Muscle layer of duodenum (tissue), 2 donors: ENCODE data around the gene RASIP1.

Experiments used
- H3K27ac ChIP-seq: one replicate; pipeline ENCODE4 v1.7.0; 2013; ENCODE audit warnings: mild to moderate bottlenecking, low read length
- H3K27me3 ChIP-seq: one replicate; pipeline ENCODE4 v1.7.0; 2013; ENCODE audit warnings: low read depth, mild to moderate bottlenecking, control low read depth, low read length
- H3K36me3 ChIP-seq, 2 donors: one replicate each; pipeline ENCODE4 v1.7.0; 2013; ENCODE audit warnings: low read length in 2 of 2, control low read depth in 1 of 2, mild to moderate bottlenecking in 1 of 2; ENCODE audit not compliant: insufficient read depth in 2 of 2, control insufficient read depth in 1 of 2
- H3K4me1 ChIP-seq, 2 donors: one replicate each; pipeline ENCODE4 v1.7.0; 2013; ENCODE audit warnings: low read length in 2 of 2, mild to moderate bottlenecking in 2 of 2, control low read depth in 1 of 2, moderate library complexity in 1 of 2; ENCODE audit not compliant: insufficient read depth in 2 of 2, control insufficient read depth in 1 of 2
- H3K4me3 ChIP-seq, 2 donors: one replicate each; pipeline ENCODE4 v1.7.0; 2013; ENCODE audit warnings: low read length in 2 of 2, low read depth in 1 of 2, mild to moderate bottlenecking in 1 of 2
- H3K9me3 ChIP-seq, 2 donors: one replicate each; pipeline ENCODE4 v1.7.0; 2013; ENCODE audit warnings: low read length in 2 of 2, control low read depth in 1 of 2, mild to moderate bottlenecking in 1 of 2; ENCODE audit not compliant: control insufficient read depth in 1 of 2
- donor health status: healthy.

The RASIP1 gene

DNA sequence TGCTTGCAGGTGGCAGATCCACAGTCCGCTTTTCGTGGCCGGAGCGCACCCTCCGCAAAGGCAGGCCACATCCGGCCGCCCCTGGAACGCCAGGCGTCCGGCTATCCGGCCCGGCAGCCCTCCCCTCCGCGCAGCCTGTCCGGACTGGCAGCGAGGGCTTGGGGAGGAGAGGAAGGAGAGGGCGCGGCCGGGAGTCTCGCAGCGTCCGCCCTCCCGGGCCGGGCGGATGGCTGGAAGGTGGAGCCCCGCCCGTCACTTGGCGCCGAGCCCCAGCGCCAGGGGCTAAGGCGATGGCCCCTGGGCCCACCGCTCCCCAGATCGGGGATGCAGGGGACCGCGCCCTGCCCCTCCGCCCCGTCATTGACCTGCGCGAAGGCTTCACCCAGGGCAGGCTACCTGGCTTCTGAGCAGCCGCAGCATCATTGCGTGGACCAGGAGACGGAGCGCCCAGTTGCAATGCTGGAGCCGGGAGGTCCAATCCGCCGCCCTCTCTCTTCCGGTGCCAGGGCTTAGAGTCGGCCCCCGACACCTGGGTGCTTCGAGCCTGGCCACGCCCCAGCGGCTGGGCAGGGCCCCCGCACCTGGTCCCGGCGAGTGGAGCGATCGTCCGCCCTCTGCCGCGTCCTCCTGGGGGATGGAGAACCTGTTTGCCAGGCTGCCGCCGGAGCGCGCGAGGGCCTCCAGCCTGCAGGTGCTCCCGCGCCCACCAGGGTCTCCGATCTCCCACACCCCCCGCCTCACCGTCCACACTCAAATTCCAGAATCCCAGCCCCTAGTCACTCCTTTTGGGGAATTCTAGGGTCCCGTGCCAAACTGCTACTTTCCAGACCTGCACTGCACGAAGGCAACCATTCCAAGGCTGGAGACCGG, 12.3 kb upstream of the RASIP1 start, which contains the start of gene FUT1:
TSS of gene FUT1 (minus strand) at position 146 of the 870 bp plus-strand sequence. CDS start 1,360 bp downstream, outside the sequence.
- no peak within 1 kb of the TSS for H3K27ac ChIP-seq

GRCh38 chr19:48751845-48752495, 11.6 kb upstream of the RASIP1 start:
- Histone ChIP-seq H3K27ac (no peak overlapping the region), H3K4me3 (peak overlapping the region; percentile 52), H3K27me3 (no peaks in the 10 kb centered on the region), H3K36me3 (no peaks in the 10 kb centered on the region), H3K4me1 (peaks cover 0 to 15% of the 10 kb centered on the region in 2 donors), H3K9me3 (no peaks in the 10 kb centered on the region)

More for the DNA sequence above, 12.3 kb upstream of the RASIP1 start, which contains the start of gene FUT1:
- no peaks in the 10 kb centered on the region for H3K9me3 ChIP-seq
- H3K4me3 ChIP-seq: peak within 1 kb of the TSS; percentile 52
- H3K36me3 ChIP-seq: no peaks in the 10 kb centered on the region
- H3K27me3 ChIP-seq: no peaks in the 10 kb centered on the region
- H3K4me1 ChIP-seq: peaks cover 0 to 11% of the 10 kb centered on the region in 2 donors

GRCh38 chr19:48750771-48751504, 10.5 kb upstream of the RASIP1 start:
- no peaks in the 10 kb centered on the region for H3K36me3 ChIP-seq
- H3K9me3 ChIP-seq: no peaks in the 10 kb centered on the region
- no peak overlapping the region for H3K27ac ChIP-seq
- peaks cover 0 to 17% of the 10 kb centered on the region in 2 donors for H3K4me1 ChIP-seq
- no peak overlapping the region for H3K4me3 ChIP-seq
- no peaks in the 10 kb centered on the region for H3K27me3 ChIP-seq

DNA sequence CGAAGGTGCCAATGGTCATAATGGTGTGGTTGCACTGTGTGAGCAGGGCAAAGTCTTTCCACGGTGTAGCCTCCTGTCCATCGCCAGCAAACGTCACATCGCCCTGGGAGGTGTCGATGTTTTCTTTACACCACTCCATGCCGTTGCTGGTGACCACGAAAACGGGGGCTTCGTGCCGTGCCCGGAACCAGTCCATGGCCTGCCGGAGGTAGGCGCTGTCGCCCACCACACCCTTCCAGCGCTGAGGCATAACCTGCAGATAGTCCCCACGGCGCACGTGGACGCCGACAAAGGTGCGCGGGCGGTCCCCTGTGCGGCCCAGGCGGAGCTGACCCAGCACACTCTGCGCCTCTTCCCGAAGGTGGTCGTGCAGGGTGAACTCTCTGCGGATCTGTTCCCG, 9.9 kb upstream of the RASIP1 start:
- no peaks in the 10 kb centered on the region for H3K9me3 ChIP-seq

DNA sequence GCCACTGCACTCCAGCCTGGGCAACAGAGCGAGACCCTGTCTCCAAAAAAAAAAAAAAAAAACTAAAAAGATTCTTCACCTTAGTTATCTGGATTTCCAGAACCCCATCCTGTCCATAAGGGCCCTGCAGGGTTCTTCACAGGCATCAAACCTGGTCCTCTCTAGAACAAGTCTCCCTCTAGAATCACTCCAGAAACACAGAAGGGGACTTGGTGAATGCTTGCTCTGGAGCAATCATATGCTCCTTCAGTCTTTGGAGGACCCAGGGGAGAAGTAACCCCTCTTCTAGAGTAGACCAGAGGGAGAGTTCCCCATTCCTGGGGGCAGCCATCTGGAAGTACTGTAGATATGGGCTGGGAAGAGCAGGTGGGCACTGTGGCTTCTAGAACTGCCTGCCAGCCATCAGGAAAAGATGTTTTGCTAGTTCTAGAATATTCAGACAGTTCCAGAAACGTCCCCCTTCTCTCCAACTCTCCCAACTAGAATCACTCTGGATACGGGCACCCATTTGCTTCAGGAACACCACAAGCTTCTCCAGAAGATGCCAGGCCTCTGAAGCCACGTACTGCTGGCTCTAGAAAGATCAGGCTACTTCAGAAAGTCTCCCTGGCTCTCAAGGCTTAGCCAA, 9.3 kb upstream of the RASIP1 start:
- Histone ChIP-seq H3K27me3 (no peaks in the 10 kb centered on the region), H3K4me3 (no peak overlapping the region), H3K27ac (no peak overlapping the region), H3K36me3 (no peaks in the 10 kb centered on the region), H3K9me3 (no peaks in the 10 kb centered on the region), H3K4me1 (peaks cover 0 to 17% of the 10 kb centered on the region in 2 donors)

More for the DNA sequence above, 9.9 kb upstream of the RASIP1 start:
- Histone ChIP-seq H3K27ac (no peak overlapping the region), H3K36me3 (no peaks in the 10 kb centered on the region), H3K4me1 (peaks cover 0 to 17% of the 10 kb centered on the region in 2 donors), H3K27me3 (no peaks in the 10 kb centered on the region), H3K4me3 (no peak overlapping the region)

GRCh38 chr19:48746738-48747575, 6.5 kb upstream of the RASIP1 start, which contains the start of gene IZUMO1:
TSS of gene IZUMO1 (minus strand) at chr19:48746909. CDS start at chr19:48745859, 1,050 bp downstream.
- H3K27me3 ChIP-seq: no peaks in the 10 kb centered on the region
- H3K4me1 ChIP-seq: peaks cover 0 to 7% of the 10 kb centered on the region in 2 donors
- H3K9me3 ChIP-seq: no peaks in the 10 kb centered on the region
- H3K27ac ChIP-seq: no peak within 1 kb of the TSS
- peak within 1 kb of the TSS; percentile 16 to 44 for H3K4me3 ChIP-seq
- H3K36me3 ChIP-seq: no peaks in the 10 kb centered on the region

GRCh38 chr19:48746110-48746509, 5.7 kb upstream of the RASIP1 start:
- no peak overlapping the region for H3K27ac ChIP-seq
- no peaks in the 10 kb centered on the region for H3K27me3 ChIP-seq
- no peaks in the 10 kb centered on the region for H3K9me3 ChIP-seq
- H3K36me3 ChIP-seq: no peaks in the 10 kb centered on the region
- H3K4me3 ChIP-seq: no peak overlapping the region
- peaks cover 0 to 7% of the 10 kb centered on the region in 2 donors for H3K4me1 ChIP-seq

DNA sequence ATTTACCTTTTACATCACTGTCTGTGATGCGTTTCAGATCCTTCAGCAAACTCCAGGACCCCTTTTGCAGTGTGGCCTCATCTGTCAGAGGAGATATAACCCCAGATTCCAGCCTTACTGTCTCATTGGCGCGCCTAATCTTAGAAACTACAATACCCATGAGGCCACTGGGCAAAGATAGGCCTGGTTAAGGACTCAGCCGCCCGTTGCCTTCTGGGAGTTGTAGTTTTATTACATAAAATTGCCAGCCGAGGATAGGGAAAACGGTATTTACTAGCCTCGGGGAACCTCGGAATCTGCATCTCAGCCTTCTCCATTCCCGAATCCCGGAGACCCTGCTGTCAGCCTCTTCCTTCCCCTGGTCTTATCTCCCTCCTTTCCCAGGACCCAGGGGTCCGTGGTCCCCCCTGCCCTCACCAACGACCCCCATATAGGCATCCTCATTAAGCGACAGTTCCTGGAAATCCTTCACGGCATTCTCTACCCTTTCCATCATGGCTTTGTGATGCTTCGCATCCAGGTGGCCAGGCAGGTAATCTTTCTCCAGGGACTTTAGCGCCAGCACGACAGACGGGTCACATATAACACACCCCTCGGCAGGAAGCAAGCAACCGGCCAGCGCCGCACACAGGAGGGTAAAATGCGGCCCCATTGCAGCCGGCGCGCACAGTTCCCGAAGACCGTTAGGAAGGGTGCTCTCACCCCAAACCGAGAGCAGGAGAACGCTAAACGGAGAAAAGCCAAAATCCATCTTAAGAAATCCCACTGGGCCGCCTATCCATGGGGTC, 5.0 kb upstream of the RASIP1 start:
- H3K9me3 ChIP-seq: no peaks in the 10 kb centered on the region
- H3K36me3 ChIP-seq: no peaks in the 10 kb centered on the region
- no peaks in the 10 kb centered on the region for H3K27me3 ChIP-seq
- peaks cover 0 to 7% of the 10 kb centered on the region in 2 donors for H3K4me1 ChIP-seq
- H3K4me3 ChIP-seq: no peak overlapping the region
- H3K27ac ChIP-seq: no peak overlapping the region

DNA sequence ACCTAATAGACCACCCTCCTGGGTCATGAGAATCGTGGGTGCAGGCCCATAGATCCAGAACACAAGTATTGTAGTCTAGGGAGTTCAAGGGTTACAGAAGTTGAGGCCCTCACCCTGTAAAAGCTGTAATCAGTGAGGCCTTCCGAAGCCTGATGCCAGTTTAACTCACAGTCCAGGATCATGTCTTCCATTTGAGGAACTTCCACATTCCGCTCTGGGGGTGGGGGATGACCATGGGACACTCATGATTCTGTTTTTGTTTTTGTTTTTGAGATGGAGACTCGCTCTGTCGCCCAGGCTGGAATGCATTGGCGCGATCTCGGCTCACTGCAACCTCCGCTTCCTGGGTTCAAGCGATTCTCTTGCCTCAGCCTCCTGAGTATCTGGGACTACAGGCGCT, 1.7 kb upstream of the RASIP1 start:
- no peak overlapping the region for H3K4me3 ChIP-seq
- no peaks in the 10 kb centered on the region for H3K9me3 ChIP-seq
- H3K27ac ChIP-seq: peak overlapping the region; percentile 31
- H3K4me1 ChIP-seq: peaks cover 0 to 9% of the 10 kb centered on the region in 2 donors
- no peaks in the 10 kb centered on the region for H3K36me3 ChIP-seq
- peaks cover 6% of the 10 kb centered on the region for H3K27me3 ChIP-seq
